K562 (cell line): ENCODE measurements around the gene CABP4. TPM values are rescaled to one million over a fixed set of nuclear protein-coding genes. Genes with fewer than 3 reads are reported as not detected.
A peak's percentile ranks its signal among the peaks of the same experiment; 100 is the strongest.

Source experiments
- ATAC-seq: fragments of 200-7000 bp; cut with Tn5 transposase; 3 replicates; pipeline ENCODE4 v1.9.1; 2020; ENCODE audit warnings: moderate library complexity
- BruUV-seq: library from RNA; stranded (reverse); fragments of 400-500 nt; replicated peaks from 2 replicates; lab custom pipeline; 2021; lab: Mats Ljungman, UMichigan
- CTCF ChIA-PET: fragments of 300-600 bp; formaldehyde crosslinking; extraction: SDS; loops from one replicate; lab custom pipeline; 2021; ENCODE audit warnings: low intra/inter-chr PET ratio; lab: Yijun Ruan, JAX
- POLR2A ChIA-PET: fragments of 300-600, 350-650 bp; sonication (Branson Sonifier 250); formaldehyde crosslinking; extraction: SDS; loops from one replicate; lab custom pipeline; 2021; ENCODE audit warnings: antibody characterized with exemption, inconsistent platforms; lab: Yijun Ruan, JAX
- DNase-seq, 4 experiments: peaks; one replicate each; pipeline versions ENCODE4 v3.0.0 to v3.0.0-alpha.2; 2011 to 2018; ENCODE audit warnings: low spot score in 3 of 4, mixed read lengths in 3 of 4; ENCODE audit errors: extremely low read depth in 1 of 4
- FAIRE-seq: peaks from 2 replicates; lab custom pipeline; 2011; peaks lifted over from hg19 to GRCh38; lab: Jason Lieb, UNC
- H2AFZ ChIP-seq: 2 replicates; pipeline ENCODE4 v1.6.0; 2011; ENCODE audit warnings: low read depth, low read length, control low read depth, inconsistent platforms
- H3K27ac ChIP-seq: fragments of 200-600 bp; 3 replicates; pipeline ENCODE4 v1.8.0; 2011; ENCODE audit warnings: low read depth, mild to moderate bottlenecking, control low read depth, inconsistent platforms, low read length, moderate library complexity, mixed read lengths; ENCODE audit errors: extremely low read depth
- H3K27me3 ChIP-seq, 2 experiments: fragments of 300-600 bp in 1 of 2; 2 replicates in 1 of 2; 3 replicates in 1 of 2; pipeline versions ENCODE4 v1.6.0 to v1.8.0; 2011; ENCODE audit warnings: inconsistent platforms in 2 of 2, low read length in 2 of 2, mild to moderate bottlenecking in 1 of 2, mixed read lengths in 1 of 2, moderate library complexity in 1 of 2; ENCODE audit not compliant: control insufficient read depth in 2 of 2, insufficient read depth in 2 of 2
- H3K36me3 ChIP-seq: fragments of 300-600 bp; 3 replicates; pipeline ENCODE4 v1.8.0; 2011; ENCODE audit warnings: mild to moderate bottlenecking, low read length, inconsistent platforms; ENCODE audit not compliant: control insufficient read depth, insufficient read depth
- H3K4me1 ChIP-seq, 2 experiments: fragments of 200-600 bp in 1 of 2; replicated peaks in 1 of 2; 2 replicates in 1 of 2; 3 replicates in 1 of 2; pipeline versions ENCODE4 v1.5.1 to v1.8.0; 2011; ENCODE audit warnings: inconsistent platforms in 2 of 2, low read length in 2 of 2, mild to moderate bottlenecking in 1 of 2, mixed read lengths in 1 of 2, moderate library complexity in 1 of 2; ENCODE audit not compliant: control insufficient read depth in 2 of 2, insufficient read depth in 2 of 2
- H3K4me2 ChIP-seq: 2 replicates; pipeline ENCODE4 v1.6.1; 2011; ENCODE audit warnings: low read length, control low read depth, inconsistent platforms, mixed read lengths; ENCODE audit not compliant: insufficient read depth
- H3K4me3 ChIP-seq: fragments of 200-600 bp; sonication (generic), shearing (Covaris generic); 2 replicates; pipeline ENCODE4 v1.5.1; 2016; ENCODE audit warnings: control low read depth, inconsistent platforms
- H3K79me2 ChIP-seq: fragments of 200-600 bp; 3 replicates; pipeline ENCODE4 v1.8.0; 2011; ENCODE audit warnings: low read length, inconsistent platforms; ENCODE audit not compliant: control insufficient read depth, insufficient read depth
- H3K9ac ChIP-seq, 2 experiments: 2 replicates each; pipeline versions ENCODE4 v1.6.0 to v1.6.1; 2011; ENCODE audit warnings: low read depth in 2 of 2, low read length in 2 of 2, control low read depth in 1 of 2, inconsistent platforms in 1 of 2, mild to moderate bottlenecking in 1 of 2, mixed read lengths in 1 of 2; ENCODE audit not compliant: insufficient read depth in 1 of 2
- H3K9me1 ChIP-seq: one replicate; pipeline ENCODE4 v1.6.0; 2011; ENCODE audit warnings: inconsistent platforms, mild to moderate bottlenecking, low read length, moderate library complexity; ENCODE audit not compliant: control insufficient read depth, insufficient read depth
- H3K9me3 ChIP-seq: replicated peaks from 2 replicates; pipeline ENCODE4 v1.5.1; 2011; ENCODE audit warnings: low read depth, low read length, inconsistent platforms; ENCODE audit not compliant: control insufficient read depth, insufficient read depth
- H4K20me1 ChIP-seq: replicated peaks from 2 replicates; pipeline ENCODE4 v1.6.1; 2011; ENCODE audit warnings: low read length, inconsistent platforms, mixed read lengths; ENCODE audit not compliant: control insufficient read depth, insufficient read depth
- ASH1L ChIP-seq: fragments of 450-650 bp; IDR thresholded peaks from 2 replicates; pipeline ENCODE4 v1.6.1; 2018; ENCODE audit warnings: borderline replicate concordance, mild to moderate bottlenecking, low read depth; ENCODE audit not compliant: partially characterized antibody
- CBX8 ChIP-seq: fragments of 200-600 bp; sonication (generic); IDR thresholded peaks from 2 replicates; pipeline ENCODE4 v1.6.1; 2012; ENCODE audit warnings: borderline replicate concordance, mixed run types, low read depth, mild to moderate bottlenecking, moderate library complexity, mixed read lengths, low read length, control low read depth, inconsistent platforms; ENCODE audit not compliant: poor library complexity, severe bottlenecking; ENCODE audit errors: extremely low read depth
- E2F3 ChIP-seq: fragments of 250-450 bp; sonication (Bioruptor Pico); IDR thresholded peaks from 2 replicates; pipeline ENCODE4 v1.4.0; 2020; ENCODE audit warnings: mild to moderate bottlenecking
- FOS ChIP-seq: IDR thresholded peaks from 3 replicates; pipeline ENCODE4 v1.6.1; 2011; ENCODE audit not compliant: insufficient read length; ENCODE audit errors: extremely low read depth
- KDM5B ChIP-seq: fragments of 200-600 bp; sonication (generic); IDR thresholded peaks from 2 replicates; pipeline ENCODE4 v1.6.1; 2012; ENCODE audit warnings: low read depth, mild to moderate bottlenecking, moderate library complexity, low read length, control low read depth, inconsistent platforms; ENCODE audit not compliant: insufficient replicate concordance
- MAZ ChIP-seq, 2 experiments: fragments of 450-650 bp in 1 of 2; sonication (generic) in 1 of 2; formaldehyde crosslinking; IDR thresholded peaks in 1 of 2; conservative IDR thresholded peaks in 1 of 2; 2 replicates each; pipeline versions ENCODE4 v1.4.0 to v1.5.0; 2020; ENCODE audit warnings: mild to moderate bottlenecking in 1 of 2, missing genetic modification reagents in 1 of 2
- POLR3G ChIP-seq: IDR thresholded peaks from 2 replicates; pipeline ENCODE4 v1.6.1; 2011; ENCODE audit not compliant: insufficient read length, insufficient replicate concordance; ENCODE audit errors: extremely low read depth
- TEAD1 ChIP-seq, 2 experiments: fragments of 450-650 bp in 1 of 2; sonication (generic) in 1 of 2; formaldehyde crosslinking; IDR thresholded peaks; 2 replicates each; pipeline versions ENCODE4 v1.4.0 to v1.8.0; 2020 to 2022; ENCODE audit warnings: mild to moderate bottlenecking in 2 of 2, missing genetic modification reagents in 1 of 2
- ZNF165 ChIP-seq: fragments of 250-450 bp; sonication (Bioruptor Pico); IDR thresholded peaks from 2 replicates; pipeline ENCODE4 v1.4.0; 2020; ENCODE audit warnings: borderline replicate concordance
- ZNF174 ChIP-seq: fragments of 250-450 bp; sonication (Bioruptor Pico); IDR thresholded peaks from 2 replicates; pipeline ENCODE4 v1.4.0; 2020; ENCODE audit warnings: mild to moderate bottlenecking
- ZNF23 ChIP-seq: fragments of 250-450 bp; sonication (Bioruptor Pico); IDR thresholded peaks from 2 replicates; pipeline ENCODE4 v1.4.0; 2020; ENCODE audit warnings: mild to moderate bottlenecking
- WGBS: fragments of 100-300 bp; shearing (Covaris generic); methylation state at CpG from one replicate; pipeline ENCODE4 v1.1.6; 2016; ENCODE audit warnings: low coverage, mixed read lengths; ENCODE audit not compliant: insufficient coverage; ENCODE audit errors: missing lambda C conversion rate; 5-methylcytosine and 5-hydroxymethylcytosine counted together
- in situ Hi-C: fragments of 300-500 bp; cut with MboI; formaldehyde crosslinking; loops from 4 replicates; pipeline ENCODE4 v1.15.0; 2018; ENCODE audit warnings: inconsistent platforms, mixed read lengths
- intact Hi-C: fragments of 100-400 bp; cut with micrococcal nuclease; formaldehyde crosslinking; loops from 2 replicates; pipeline ENCODE4 v1.14.2; 2022
- polyA plus RNA-seq, 8 experiments: library from polyadenylated mRNA; depleted of rRNA in 4 of 8; stranded (reverse) in 5 of 8; unstranded in 3 of 8; fragments of >200 nt; fragmentation: Nextera tagmentation in 2 of 8; fragmentation: Illumina TruSeq in 1 of 8; extraction: Ambion mirVana in 2 of 8; extraction: Trizol in 1 of 8; gene quantifications; 2 replicates each; pipeline versions ENCODE4 v1.2.1 to v1.2.3, GENCODE V29; 2011 to 2014; ENCODE audit warnings: inconsistent platforms in 1 of 8, missing spikeins in 1 of 8
- total RNA-seq, 7 experiments: library from RNA; depleted of rRNA in 6 of 7; stranded (reverse); fragments of >200 nt in 6 of 7; fragmentation: Illumina TruSeq in 2 of 7; extraction: Trizol in 2 of 7; gene quantifications; 2 replicates each; pipeline versions ENCODE4 v1.2.1 to v1.2.3, GENCODE V29; 2011 to 2021; ENCODE audit warnings: low replicate concordance in 1 of 7
- TF ChIP-seq, protein P1 (sequence below): fragments of 450-650 bp; IDR thresholded peaks from 2 replicates; pipeline ENCODE4 v1.6.1; 2018; ENCODE audit not compliant: partially characterized antibody
- TF ChIP-seq, protein P2 (sequence below): sonication (generic); formaldehyde crosslinking; IDR thresholded peaks from 2 replicates; pipeline ENCODE4 v1.8.1; 2023; ENCODE audit warnings: mild to moderate bottlenecking, missing genetic modification reagents

Gene CABP4
- total and polyA plus RNA-seq, 9 of the 15 experiments (the other 6 are each of a cell fraction or from before 2014, with no cell fraction given): 0.11 TPM; not detected in 8

DNA sequence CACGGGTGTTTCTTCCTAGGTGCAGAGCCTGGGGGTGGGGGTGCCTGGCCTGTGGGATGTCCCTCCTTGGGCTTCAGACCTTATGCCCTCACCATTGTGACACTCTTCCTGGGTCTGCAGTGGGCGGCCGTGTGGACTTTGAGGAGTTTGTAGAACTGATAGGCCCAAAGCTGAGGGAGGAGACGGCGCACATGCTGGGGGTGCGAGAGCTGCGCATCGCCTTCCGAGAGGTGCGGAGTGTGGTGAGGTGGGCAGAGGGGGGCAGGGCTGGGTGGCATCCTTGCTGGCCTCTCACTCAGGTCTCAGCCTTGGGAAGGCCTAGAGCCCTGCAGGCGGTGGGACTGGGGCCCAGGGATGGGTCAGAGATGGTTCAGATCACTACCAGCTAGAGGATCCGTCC is 2.3 kb downstream of the CABP4 start (continued):
- no peak for TF ChIP-seq ZNF174
- TF ChIP-seq ZNF165 (CRISPR knock-in tag): no peak
- no peak for TF ChIP-seq ZNF23 (CRISPR knock-in tag)
- no peak for TF ChIP-seq POLR3G
- no peak for TF ChIP-seq FOS
- no peak for TF ChIP-seq ASH1L
- TF ChIP-seq, protein P1, sequence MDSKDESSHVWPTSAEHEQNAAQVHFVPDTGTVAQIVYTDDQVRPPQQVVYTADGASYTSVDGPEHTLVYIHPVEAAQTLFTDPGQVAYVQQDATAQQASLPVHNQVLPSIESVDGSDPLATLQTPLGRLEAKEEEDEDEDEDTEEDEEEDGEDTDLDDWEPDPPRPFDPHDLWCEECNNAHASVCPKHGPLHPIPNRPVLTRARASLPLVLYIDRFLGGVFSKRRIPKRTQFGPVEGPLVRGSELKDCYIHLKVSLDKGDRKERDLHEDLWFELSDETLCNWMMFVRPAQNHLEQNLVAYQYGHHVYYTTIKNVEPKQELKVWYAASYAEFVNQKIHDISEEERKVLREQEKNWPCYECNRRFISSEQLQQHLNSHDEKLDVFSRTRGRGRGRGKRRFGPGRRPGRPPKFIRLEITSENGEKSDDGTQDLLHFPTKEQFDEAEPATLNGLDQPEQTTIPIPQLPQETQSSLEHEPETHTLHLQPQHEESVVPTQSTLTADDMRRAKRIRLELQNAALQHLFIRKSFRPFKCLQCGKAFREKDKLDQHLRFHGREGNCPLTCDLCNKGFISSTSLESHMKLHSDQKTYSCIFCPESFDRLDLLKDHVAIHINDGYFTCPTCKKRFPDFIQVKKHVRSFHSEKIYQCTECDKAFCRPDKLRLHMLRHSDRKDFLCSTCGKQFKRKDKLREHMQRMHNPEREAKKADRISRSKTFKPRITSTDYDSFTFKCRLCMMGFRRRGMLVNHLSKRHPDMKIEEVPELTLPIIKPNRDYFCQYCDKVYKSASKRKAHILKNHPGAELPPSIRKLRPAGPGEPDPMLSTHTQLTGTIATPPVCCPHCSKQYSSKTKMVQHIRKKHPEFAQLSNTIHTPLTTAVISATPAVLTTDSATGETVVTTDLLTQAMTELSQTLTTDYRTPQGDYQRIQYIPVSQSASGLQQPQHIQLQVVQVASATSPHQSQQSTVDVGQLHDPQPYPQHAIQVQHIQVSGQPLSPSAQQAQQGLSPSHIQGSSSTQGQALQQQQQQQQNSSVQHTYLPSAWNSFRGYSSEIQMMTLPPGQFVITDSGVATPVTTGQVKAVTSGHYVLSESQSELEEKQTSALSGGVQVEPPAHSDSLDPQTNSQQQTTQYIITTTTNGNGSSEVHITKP: no peak
- no peak for TF ChIP-seq MAZ (CRISPR knock-in tag; conservative IDR thresholded peaks at IDR 0.05 in 1 of 2, IDR thresholded peaks at IDR 0.05 in 1 of 2)

DNA sequence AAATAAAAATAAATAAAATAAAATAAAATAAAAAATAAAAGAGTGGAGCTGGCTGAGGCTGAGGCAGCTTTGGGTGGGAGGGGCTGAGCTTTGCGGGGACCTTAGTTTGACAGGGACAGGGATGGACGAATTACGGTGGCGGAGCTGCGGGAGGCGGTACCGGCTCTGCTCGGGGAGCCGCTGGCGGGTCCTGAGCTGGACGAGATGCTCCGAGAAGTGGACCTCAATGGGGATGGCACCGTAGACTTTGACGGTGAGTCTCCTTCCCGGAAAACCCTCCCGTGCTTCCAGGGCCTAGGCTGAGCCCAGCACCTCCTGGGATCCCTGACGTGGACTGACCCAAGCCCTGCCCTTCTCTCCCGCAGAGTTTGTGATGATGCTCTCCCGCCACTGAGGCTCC is 3.1 kb downstream of the CABP4 start:
- H3K9me1 ChIP-seq: no peaks in the 10 kb centered on the region

More for the DNA sequence above, 3.1 kb downstream of the CABP4 start:
- 54% methylated on average over 18 of the region's 19 CpGs for WGBS
- ChIA-PET POLR2A (interaction anchor here (1.4 kb wide), 1 partner anchor 11 kb away, joined by 7 read pairs; no protein-coding TSS in a partner anchor), CTCF (no interaction called here)
- peak overlapping the region in 1 of 2 experiments; percentile 37; a peak in 2 of 4 replicates for H3K9ac ChIP-seq
- ATAC-seq (no peak), DNase-seq (peak in 1 of 4 experiments; percentile 5), FAIRE-seq (no peak)
- H3K4me3 ChIP-seq: no peak overlapping the region
- no peaks in the 10 kb centered on the region for H4K20me1 ChIP-seq
- no peak for TF ChIP-seq TEAD1 (CRISPR knock-in tag; IDR thresholded peaks at IDR 0.05)
- TF ChIP-seq, protein P2, sequence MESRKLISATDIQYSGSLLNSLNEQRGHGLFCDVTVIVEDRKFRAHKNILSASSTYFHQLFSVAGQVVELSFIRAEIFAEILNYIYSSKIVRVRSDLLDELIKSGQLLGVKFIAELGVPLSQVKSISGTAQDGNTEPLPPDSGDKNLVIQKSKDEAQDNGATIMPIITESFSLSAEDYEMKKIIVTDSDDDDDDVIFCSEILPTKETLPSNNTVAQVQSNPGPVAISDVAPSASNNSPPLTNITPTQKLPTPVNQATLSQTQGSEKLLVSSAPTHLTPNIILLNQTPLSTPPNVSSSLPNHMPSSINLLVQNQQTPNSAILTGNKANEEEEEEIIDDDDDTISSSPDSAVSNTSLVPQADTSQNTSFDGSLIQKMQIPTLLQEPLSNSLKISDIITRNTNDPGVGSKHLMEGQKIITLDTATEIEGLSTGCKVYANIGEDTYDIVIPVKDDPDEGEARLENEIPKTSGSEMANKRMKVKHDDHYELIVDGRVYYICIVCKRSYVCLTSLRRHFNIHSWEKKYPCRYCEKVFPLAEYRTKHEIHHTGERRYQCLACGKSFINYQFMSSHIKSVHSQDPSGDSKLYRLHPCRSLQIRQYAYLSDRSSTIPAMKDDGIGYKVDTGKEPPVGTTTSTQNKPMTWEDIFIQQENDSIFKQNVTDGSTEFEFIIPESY (CRISPR knock-in tag): peak; percentile 60; the same call in 1 of the 2 replicates
- no peak for TF ChIP-seq E2F3 (CRISPR knock-in tag)
- TF ChIP-seq CBX8: no peak
- TF ChIP-seq KDM5B: no peak
- no peak overlapping the region for H2AFZ ChIP-seq
- no peaks in the 10 kb centered on the region for H3K27me3 ChIP-seq
- intact Hi-C loops (no loop called here), in situ Hi-C loops (no loop called here)
- H3K27ac ChIP-seq: no peak overlapping the region
- no peaks in the 10 kb centered on the region for H3K36me3 ChIP-seq
- peaks cover 3 to 40% of the 10 kb centered on the region in 2 experiments; a peak in 4 of 5 replicates for H3K4me1 ChIP-seq
- no peak overlapping the region for H3K4me2 ChIP-seq
- H3K9me3 ChIP-seq: no peaks in the 10 kb centered on the region
- BruUV-seq: no TSS peak
- no peaks in the 10 kb centered on the region for H3K79me2 ChIP-seq
